ENCODE results near the gene TMEM263. TPM values are rescaled to one million over a fixed set of nuclear protein-coding genes. Genes with fewer than 3 reads are reported as not detected.
"Not testable (repeated sequence)": the region's sequence is repeated elsewhere in the genome, so short reads cannot be mapped to it uniquely, and the experiment has no call there.

Gene TMEM263
- total RNA-seq, 2 donors from 2014 or later, result 25.7 to 39.3 TPM

DNA sequence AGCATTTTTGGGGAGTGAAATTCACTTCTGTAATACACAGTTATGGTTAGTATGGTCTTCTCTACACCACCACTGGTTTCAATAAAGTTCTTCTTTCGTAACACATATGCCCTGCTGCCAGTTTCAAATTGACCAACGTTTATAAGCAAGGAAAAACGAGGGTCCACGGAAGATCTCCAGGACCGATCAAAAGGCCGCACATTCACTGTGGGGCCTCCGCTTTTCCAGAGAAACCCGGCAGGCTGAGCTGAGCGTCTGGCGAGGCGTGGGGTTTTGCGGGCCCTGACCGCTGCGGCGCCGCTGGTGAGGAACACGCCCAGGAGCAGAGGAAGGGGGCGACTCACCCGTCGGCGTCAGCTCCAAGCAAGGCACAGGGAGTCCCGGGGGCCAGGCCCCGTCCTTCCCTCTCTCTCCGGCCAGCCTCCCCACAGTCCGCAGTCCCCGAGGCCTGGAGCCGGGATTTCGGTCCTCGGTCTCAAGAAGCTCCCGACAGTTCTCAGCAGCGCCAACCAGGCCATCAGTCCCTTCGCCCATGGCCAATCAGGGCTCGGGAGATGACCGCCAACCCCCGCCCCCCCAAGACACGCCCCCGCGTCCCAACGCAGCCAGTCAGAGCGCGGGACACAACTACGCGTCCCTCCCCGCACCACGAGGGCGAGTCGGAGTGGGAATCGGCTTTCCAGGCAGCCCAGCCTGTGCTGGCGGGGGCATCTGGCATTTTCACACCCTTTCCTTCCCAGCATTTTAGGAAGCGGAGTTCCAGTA is 31.1 kb downstream of the TMEM263 start, which contains the start of gene MTERF2:
Gene MTERF2, minus strand, starts transcription at position 522 of the 765 bp plus-strand sequence. CDS start 8,432 bp downstream, outside the sequence.
- Mint-ChIP-seq H3K27me3 (ENCODE audit: insufficient read depth) (no peaks in the 10 kb centered on the region), H3K9me3 (no peaks in the 10 kb centered on the region), H3K4me1 (peaks cover 25% of the 10 kb centered on the region), H3K27ac (peak within 1 kb of the TSS; percentile 93), H3K36me3 (ENCODE audit: low read depth) (peaks cover 30% of the 10 kb centered on the region), H3K4me3 (peak within 1 kb of the TSS; percentile 84)
- Histone ChIP-seq H3K4me1 (ENCODE audit: control insufficient read depth, insufficient read depth, low read length) (no peaks in the 10 kb centered on the region), H3K9me3 (ENCODE audit: control insufficient read depth, low read length) (no peaks in the 10 kb centered on the region), H3K27me3 (ENCODE audit: control insufficient read depth, insufficient read depth, low read length, poor library complexity, severe bottlenecking) (no peaks in the 10 kb centered on the region), H3K4me3 (ENCODE audit: low read length) (peak within 1 kb of the TSS; percentile 98), H3K9ac (ENCODE audit: extremely low read depth, low read length, poor library complexity, severe bottlenecking) (peak within 1 kb of the TSS; percentile 77), H3K27ac (ENCODE audit: low read depth, low read length) (peak within 1 kb of the TSS; percentile 72), H3K36me3 (ENCODE audit: control insufficient read depth, insufficient read depth, low read length) (peaks cover 17% of the 10 kb centered on the region)
- TF ChIP-seq, protein P1, sequence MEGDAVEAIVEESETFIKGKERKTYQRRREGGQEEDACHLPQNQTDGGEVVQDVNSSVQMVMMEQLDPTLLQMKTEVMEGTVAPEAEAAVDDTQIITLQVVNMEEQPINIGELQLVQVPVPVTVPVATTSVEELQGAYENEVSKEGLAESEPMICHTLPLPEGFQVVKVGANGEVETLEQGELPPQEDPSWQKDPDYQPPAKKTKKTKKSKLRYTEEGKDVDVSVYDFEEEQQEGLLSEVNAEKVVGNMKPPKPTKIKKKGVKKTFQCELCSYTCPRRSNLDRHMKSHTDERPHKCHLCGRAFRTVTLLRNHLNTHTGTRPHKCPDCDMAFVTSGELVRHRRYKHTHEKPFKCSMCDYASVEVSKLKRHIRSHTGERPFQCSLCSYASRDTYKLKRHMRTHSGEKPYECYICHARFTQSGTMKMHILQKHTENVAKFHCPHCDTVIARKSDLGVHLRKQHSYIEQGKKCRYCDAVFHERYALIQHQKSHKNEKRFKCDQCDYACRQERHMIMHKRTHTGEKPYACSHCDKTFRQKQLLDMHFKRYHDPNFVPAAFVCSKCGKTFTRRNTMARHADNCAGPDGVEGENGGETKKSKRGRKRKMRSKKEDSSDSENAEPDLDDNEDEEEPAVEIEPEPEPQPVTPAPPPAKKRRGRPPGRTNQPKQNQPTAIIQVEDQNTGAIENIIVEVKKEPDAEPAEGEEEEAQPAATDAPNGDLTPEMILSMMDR (conservative IDR thresholded peaks at IDR 0.05), result peak; percentile 11
- 2 to 6% methylated on average over 17 to 50 of the region's 50 CpGs for WGBS, 2 experiments (ENCODE audit: insufficient coverage in 1 of 2, insufficient read length in 1 of 2)
- peak; percentile 100 for DNase-seq

DNA sequence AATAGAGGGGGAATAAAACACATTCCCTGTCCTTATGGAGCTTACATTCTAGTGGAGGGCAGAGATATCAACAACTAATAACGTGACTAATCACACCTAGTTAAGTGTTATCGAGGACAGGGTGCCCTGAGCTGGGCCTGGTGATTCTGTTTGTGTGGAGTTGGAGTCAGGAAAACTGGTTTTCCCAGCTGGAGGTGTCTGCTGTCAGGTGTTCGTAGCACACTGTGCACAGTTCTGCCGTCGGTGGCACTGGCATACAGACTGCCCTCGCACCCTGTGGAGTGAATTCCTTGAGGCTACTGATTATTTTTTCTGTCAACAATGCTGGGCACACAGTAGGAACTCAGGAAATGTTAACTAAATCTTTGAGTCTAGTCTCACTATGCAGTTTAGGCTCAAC is 32.1 kb downstream of the TMEM263 start:
- H3K4me1 ChIP-seq (ENCODE audit: control insufficient read depth, insufficient read depth, low read length), result no peaks in the 10 kb centered on the region
- Mint-ChIP-seq H3K27me3 (ENCODE audit: insufficient read depth) (no peaks in the 10 kb centered on the region), H3K36me3 (ENCODE audit: low read depth) (peaks cover 28% of the 10 kb centered on the region), H3K9me3 (no peaks in the 10 kb centered on the region), H3K4me1 (peaks cover 25% of the 10 kb centered on the region), H3K27ac (no peak overlapping the region), H3K4me3 (peak overlapping the region; percentile 84)
- H3K27me3 ChIP-seq (ENCODE audit: control insufficient read depth, insufficient read depth, low read length, poor library complexity, severe bottlenecking), result no peaks in the 10 kb centered on the region
- H3K4me3 ChIP-seq (ENCODE audit: low read length), result peak overlapping the region; percentile 98
- no peaks in the 10 kb centered on the region for H3K9me3 ChIP-seq (ENCODE audit: control insufficient read depth, low read length)
- DNase-seq, result peak; percentile 70
- 40 to 81% methylated on average over 1 to 6 of the region's 6 CpGs for WGBS, 2 experiments (ENCODE audit: insufficient coverage in 1 of 2, insufficient read length in 1 of 2)
- no peak overlapping the region for H3K27ac ChIP-seq (ENCODE audit: low read depth, low read length)
- no peak overlapping the region for H3K9ac ChIP-seq (ENCODE audit: extremely low read depth, low read length, poor library complexity, severe bottlenecking)
- TF ChIP-seq, protein P1 (conservative IDR thresholded peaks at IDR 0.05), result no peak
- peaks cover 25% of the 10 kb centered on the region for H3K36me3 ChIP-seq (ENCODE audit: control insufficient read depth, insufficient read depth, low read length)

DNA sequence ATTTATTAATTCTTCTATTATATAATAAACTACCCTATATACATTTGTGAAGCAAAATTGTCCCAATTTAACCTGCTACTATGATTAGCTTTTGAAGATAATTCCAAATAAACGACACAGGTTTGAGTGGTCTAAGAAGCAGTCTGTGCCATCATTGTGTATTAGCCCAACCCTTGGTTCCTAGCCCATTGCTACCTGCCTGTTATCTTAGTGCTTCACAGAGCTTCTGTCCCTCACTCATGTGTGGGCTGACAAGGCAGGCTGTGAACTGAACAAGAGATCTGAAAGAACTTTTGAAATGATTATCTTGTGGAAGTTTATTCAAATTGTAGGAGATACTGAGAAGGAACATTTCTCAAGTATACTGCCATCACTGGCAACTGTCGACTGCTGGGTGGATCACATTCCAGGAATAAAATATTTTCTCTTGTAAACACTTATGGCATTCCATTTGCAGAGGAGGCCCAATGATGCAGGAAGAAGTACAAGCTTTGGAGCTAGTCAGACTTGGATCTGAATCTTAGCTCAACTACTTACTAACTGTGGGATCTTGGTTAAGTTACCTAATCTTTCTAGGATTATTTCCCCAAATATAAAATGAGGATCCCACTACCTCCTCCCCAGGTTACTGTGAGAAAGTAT is 39.0 kb downstream of the TMEM263 start:
- no peaks in the 10 kb centered on the region for H3K4me1 Mint-ChIP-seq
- no peaks in the 10 kb centered on the region for H3K4me1 ChIP-seq (ENCODE audit: control insufficient read depth, insufficient read depth, low read length)
- no peak overlapping the region for H3K9ac ChIP-seq (ENCODE audit: extremely low read depth, low read length, poor library complexity, severe bottlenecking)
- no peaks in the 10 kb centered on the region for H3K9me3 ChIP-seq (ENCODE audit: control insufficient read depth, low read length)
- no peaks in the 10 kb centered on the region for H3K9me3 Mint-ChIP-seq
- TF ChIP-seq, protein P1 (conservative IDR thresholded peaks at IDR 0.05), result no peak
- H3K27ac Mint-ChIP-seq, result no peak overlapping the region
- H3K27me3 ChIP-seq (ENCODE audit: control insufficient read depth, insufficient read depth, low read length, poor library complexity, severe bottlenecking), result no peaks in the 10 kb centered on the region
- no peak overlapping the region for H3K4me3 ChIP-seq (ENCODE audit: low read length)
- peaks cover 42% of the 10 kb centered on the region for H3K36me3 Mint-ChIP-seq (ENCODE audit: low read depth)
- H3K36me3 ChIP-seq (ENCODE audit: control insufficient read depth, insufficient read depth, low read length), result peaks cover 53% of the 10 kb centered on the region
- H3K27ac ChIP-seq (ENCODE audit: low read depth, low read length), result no peak overlapping the region
- DNase-seq, result no peak
- WGBS, 2 experiments (ENCODE audit: insufficient coverage in 1 of 2, insufficient read length in 1 of 2), result 88 to 95% methylated on average over 2 of the region's 2 CpGs
- no peak overlapping the region for H3K4me3 Mint-ChIP-seq
- no peaks in the 10 kb centered on the region for H3K27me3 Mint-ChIP-seq (ENCODE audit: insufficient read depth)

DNA sequence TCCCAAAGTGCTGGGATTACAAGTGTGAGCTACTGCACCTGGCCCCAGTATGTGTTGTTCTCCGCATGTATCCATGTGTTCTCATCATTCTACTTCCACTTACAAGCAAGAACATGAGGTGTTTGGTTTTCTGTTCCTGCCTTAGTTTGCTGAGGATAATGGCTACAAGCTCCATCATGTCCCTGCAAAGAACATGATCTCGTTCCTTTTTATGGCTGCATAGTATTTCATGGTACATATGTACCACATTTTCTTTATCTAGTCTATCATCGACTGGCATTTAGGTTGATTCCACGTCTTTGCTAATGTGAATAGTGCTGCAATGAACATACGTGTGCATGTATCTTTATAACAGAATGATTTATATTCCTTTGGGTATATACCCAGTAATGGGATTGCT is 40.4 kb downstream of the TMEM263 start:
- not testable (repeated sequence) for H3K27ac Mint-ChIP-seq; DNase-seq; H3K27me3 ChIP-seq (ENCODE audit: control insufficient read depth, insufficient read depth, low read length, poor library complexity, severe bottlenecking); H3K27ac ChIP-seq (ENCODE audit: low read depth, low read length); H3K27me3 Mint-ChIP-seq (ENCODE audit: insufficient read depth); H3K9ac ChIP-seq (ENCODE audit: extremely low read depth, low read length, poor library complexity, severe bottlenecking); H3K4me3 ChIP-seq (ENCODE audit: low read length); H3K4me1 Mint-ChIP-seq; H3K4me1 ChIP-seq (ENCODE audit: control insufficient read depth, insufficient read depth, low read length); H3K9me3 ChIP-seq (ENCODE audit: control insufficient read depth, low read length); H3K4me3 Mint-ChIP-seq; H3K9me3 Mint-ChIP-seq
- H3K36me3 ChIP-seq (ENCODE audit: control insufficient read depth, insufficient read depth, low read length), result peaks cover 59% of the 10 kb centered on the region
- 92 to 99% methylated on average over 2 to 5 of the region's 5 CpGs for WGBS, 2 experiments (ENCODE audit: insufficient coverage in 1 of 2, insufficient read length in 1 of 2)
- peaks cover 51% of the 10 kb centered on the region for H3K36me3 Mint-ChIP-seq (ENCODE audit: low read depth)
